ENCODE measurements around the gene TENM3.

The TENM3 gene

GRCh38 chr4:182699795-182700194, 456.6 kb downstream of the TENM3 start:
- H3K9ac ChIP-seq (ENCODE audit: low read length): no peak overlapping the region
- H3K27ac ChIP-seq (ENCODE audit: low read depth, low read length): no peak overlapping the region
- H3K4me1 ChIP-seq (ENCODE audit: insufficient read depth, low read length): no peaks in the 10 kb centered on the region
- H3K27me3 ChIP-seq (ENCODE audit: control insufficient read depth in 1 of 2, insufficient read depth in 2 of 2, low read length in 2 of 2): no peaks in the 10 kb centered on the region
- H3K4me3 ChIP-seq (ENCODE audit: low read depth in 1 of 2, low read length in 2 of 2): no peak overlapping the region
- H3K9me3 ChIP-seq (ENCODE audit: low read length): no peaks in the 10 kb centered on the region
- no peaks in the 10 kb centered on the region for H3K36me3 ChIP-seq (ENCODE audit: insufficient read depth, low read length)

DNA sequence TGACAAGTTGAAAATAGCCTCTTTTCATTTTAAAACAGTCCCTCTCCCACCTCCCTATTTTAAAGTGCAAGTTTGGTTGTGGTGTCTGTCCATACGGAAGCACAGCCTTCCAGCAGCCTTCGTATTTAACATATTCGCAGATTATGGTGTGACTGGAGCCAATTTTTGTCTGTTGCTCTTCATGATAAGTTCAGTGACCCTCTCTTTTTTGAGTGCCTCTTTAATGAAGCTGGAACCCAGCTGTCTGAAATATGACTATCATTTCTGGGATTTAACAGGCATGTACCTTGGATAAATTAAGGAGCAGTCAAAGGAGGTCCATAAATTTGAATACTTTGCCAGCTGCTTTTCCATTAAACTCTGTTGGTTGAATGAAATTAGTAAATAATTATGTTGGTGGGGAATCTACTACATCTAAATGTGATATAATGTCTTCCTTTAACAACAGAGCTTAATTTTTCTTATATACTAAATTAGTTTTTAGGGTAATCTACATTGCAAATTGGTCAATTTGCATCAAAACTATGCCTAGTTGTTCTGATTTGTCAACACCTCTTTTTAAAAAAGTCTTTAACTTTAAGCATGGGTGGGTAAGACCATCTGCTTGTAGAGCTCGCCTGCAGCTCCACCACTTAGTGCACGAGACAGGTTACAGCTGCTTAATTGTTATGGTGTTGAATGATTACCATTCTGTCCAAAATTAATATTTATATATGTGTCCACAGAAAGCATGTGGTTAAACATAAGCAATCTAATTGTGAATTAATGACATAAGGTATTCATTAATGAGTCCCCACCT, 457.4 kb downstream of the TENM3 start:
- no peaks in the 10 kb centered on the region for H3K36me3 ChIP-seq (ENCODE audit: insufficient read depth, low read length)
- H3K4me1 ChIP-seq (ENCODE audit: insufficient read depth, low read length): no peaks in the 10 kb centered on the region
- H3K9ac ChIP-seq (ENCODE audit: low read length): no peak overlapping the region
- no peak overlapping the region for H3K27ac ChIP-seq (ENCODE audit: low read depth, low read length)
- no peaks in the 10 kb centered on the region for H3K27me3 ChIP-seq (ENCODE audit: control insufficient read depth in 1 of 2, insufficient read depth in 2 of 2, low read length in 2 of 2)
- H3K4me3 ChIP-seq (ENCODE audit: low read depth in 1 of 2, low read length in 2 of 2): no peak overlapping the region
- H3K9me3 ChIP-seq (ENCODE audit: low read length): no peaks in the 10 kb centered on the region

GRCh38 chr4:182704077-182704476, 460.9 kb downstream of the TENM3 start:
- Histone ChIP-seq H3K27ac (ENCODE audit: low read depth, low read length) (no peak overlapping the region), H3K27me3 (ENCODE audit: control insufficient read depth in 1 of 2, insufficient read depth in 2 of 2, low read length in 2 of 2) (no peaks in the 10 kb centered on the region), H3K4me1 (ENCODE audit: insufficient read depth, low read length) (no peaks in the 10 kb centered on the region)

GRCh38 chr4:182704948-182705347, 461.7 kb downstream of the TENM3 start:
- Histone ChIP-seq H3K9me3 (ENCODE audit: low read length) (no peaks in the 10 kb centered on the region), H3K4me1 (ENCODE audit: insufficient read depth, low read length) (no peaks in the 10 kb centered on the region), H3K36me3 (ENCODE audit: insufficient read depth, low read length) (no peaks in the 10 kb centered on the region), H3K9ac (ENCODE audit: low read length) (no peak overlapping the region), H3K27me3 (ENCODE audit: control insufficient read depth in 1 of 2, insufficient read depth in 2 of 2, low read length in 2 of 2) (no peaks in the 10 kb centered on the region), H3K27ac (ENCODE audit: low read depth, low read length) (no peak overlapping the region), H3K4me3 (ENCODE audit: low read depth in 1 of 2, low read length in 2 of 2) (no peak overlapping the region)

More at GRCh38 chr4:182704077-182704476, 460.9 kb downstream of the TENM3 start:
- no peak overlapping the region for H3K9ac ChIP-seq (ENCODE audit: low read length)
- H3K4me3 ChIP-seq (ENCODE audit: low read depth in 1 of 2, low read length in 2 of 2): no peak overlapping the region
- no peaks in the 10 kb centered on the region for H3K9me3 ChIP-seq (ENCODE audit: low read length)
- H3K36me3 ChIP-seq (ENCODE audit: insufficient read depth, low read length): no peaks in the 10 kb centered on the region

- H3K9ac ChIP-seq (ENCODE audit: low read length): no peak overlapping the region
- H3K27ac ChIP-seq (ENCODE audit: low read depth, low read length): no peak overlapping the region
- H3K4me3 ChIP-seq (ENCODE audit: low read depth in 1 of 2, low read length in 2 of 2): no peak overlapping the region
- no peaks in the 10 kb centered on the region for H3K36me3 ChIP-seq (ENCODE audit: insufficient read depth, low read length)
- H3K4me1 ChIP-seq (ENCODE audit: insufficient read depth, low read length): no peaks in the 10 kb centered on the region
- H3K9me3 ChIP-seq (ENCODE audit: low read length): no peaks in the 10 kb centered on the region
- no peaks in the 10 kb centered on the region for H3K27me3 ChIP-seq (ENCODE audit: control insufficient read depth in 1 of 2, insufficient read depth in 2 of 2, low read length in 2 of 2)
Measured at GRCh38 chr4:182705389-182705788, 462.2 kb downstream of the TENM3 start.

- no peaks in the 10 kb centered on the region for H3K27me3 ChIP-seq (ENCODE audit: control insufficient read depth in 1 of 2, insufficient read depth in 2 of 2, low read length in 2 of 2)
Measured at GRCh38 chr4:182711211-182711610, 468.0 kb downstream of the TENM3 start.

GRCh38 chr4:182715548-182715947, 472.3 kb downstream of the TENM3 start:
- H3K9ac ChIP-seq (ENCODE audit: low read length): no peak overlapping the region

More at GRCh38 chr4:182711211-182711610, 468.0 kb downstream of the TENM3 start:
- Histone ChIP-seq H3K27ac (ENCODE audit: low read depth, low read length) (no peak overlapping the region), H3K9me3 (ENCODE audit: low read length) (no peaks in the 10 kb centered on the region), H3K9ac (ENCODE audit: low read length) (no peak overlapping the region), H3K4me3 (ENCODE audit: low read depth in 1 of 2, low read length in 2 of 2) (no peak overlapping the region), H3K4me1 (ENCODE audit: insufficient read depth, low read length) (no peaks in the 10 kb centered on the region), H3K36me3 (ENCODE audit: insufficient read depth, low read length) (no peaks in the 10 kb centered on the region)

DNA sequence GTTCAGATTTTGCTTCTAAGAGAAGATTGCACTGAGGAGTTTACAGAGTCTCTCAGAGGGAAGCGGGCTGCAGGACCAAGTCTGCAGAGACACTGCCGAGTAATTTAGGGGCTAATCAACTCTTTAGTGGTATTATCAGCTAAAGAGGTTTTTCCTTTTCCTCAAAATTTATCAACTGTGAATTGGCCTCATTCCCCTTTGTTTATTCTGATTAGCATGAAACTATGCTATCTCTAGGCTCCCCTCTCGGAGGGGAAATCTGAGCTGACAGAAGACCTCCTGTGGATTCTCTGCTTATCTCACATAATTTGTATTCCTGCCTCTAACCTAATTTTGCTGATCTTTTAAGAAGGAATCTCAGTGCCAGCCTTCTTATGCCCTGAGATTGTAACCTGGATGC, 473.0 kb downstream of the TENM3 start:
- Histone ChIP-seq H3K27ac (ENCODE audit: low read depth, low read length) (no peak overlapping the region), H3K4me3 (ENCODE audit: low read depth in 1 of 2, low read length in 2 of 2) (no peak overlapping the region), H3K9me3 (ENCODE audit: low read length) (no peaks in the 10 kb centered on the region), H3K4me1 (ENCODE audit: insufficient read depth, low read length) (no peaks in the 10 kb centered on the region), H3K36me3 (ENCODE audit: insufficient read depth, low read length) (no peaks in the 10 kb centered on the region), H3K27me3 (ENCODE audit: control insufficient read depth in 1 of 2, insufficient read depth in 2 of 2, low read length in 2 of 2) (no peaks in the 10 kb centered on the region), H3K9ac (ENCODE audit: low read length) (no peak overlapping the region)

More at GRCh38 chr4:182715548-182715947, 472.3 kb downstream of the TENM3 start:
- Histone ChIP-seq H3K9me3 (ENCODE audit: low read length) (no peaks in the 10 kb centered on the region), H3K4me1 (ENCODE audit: insufficient read depth, low read length) (no peaks in the 10 kb centered on the region), H3K36me3 (ENCODE audit: insufficient read depth, low read length) (no peaks in the 10 kb centered on the region), H3K27me3 (ENCODE audit: control insufficient read depth in 1 of 2, insufficient read depth in 2 of 2, low read length in 2 of 2) (no peaks in the 10 kb centered on the region), H3K4me3 (ENCODE audit: low read depth in 1 of 2, low read length in 2 of 2) (no peak overlapping the region), H3K27ac (ENCODE audit: low read depth, low read length) (no peak overlapping the region)

DNA sequence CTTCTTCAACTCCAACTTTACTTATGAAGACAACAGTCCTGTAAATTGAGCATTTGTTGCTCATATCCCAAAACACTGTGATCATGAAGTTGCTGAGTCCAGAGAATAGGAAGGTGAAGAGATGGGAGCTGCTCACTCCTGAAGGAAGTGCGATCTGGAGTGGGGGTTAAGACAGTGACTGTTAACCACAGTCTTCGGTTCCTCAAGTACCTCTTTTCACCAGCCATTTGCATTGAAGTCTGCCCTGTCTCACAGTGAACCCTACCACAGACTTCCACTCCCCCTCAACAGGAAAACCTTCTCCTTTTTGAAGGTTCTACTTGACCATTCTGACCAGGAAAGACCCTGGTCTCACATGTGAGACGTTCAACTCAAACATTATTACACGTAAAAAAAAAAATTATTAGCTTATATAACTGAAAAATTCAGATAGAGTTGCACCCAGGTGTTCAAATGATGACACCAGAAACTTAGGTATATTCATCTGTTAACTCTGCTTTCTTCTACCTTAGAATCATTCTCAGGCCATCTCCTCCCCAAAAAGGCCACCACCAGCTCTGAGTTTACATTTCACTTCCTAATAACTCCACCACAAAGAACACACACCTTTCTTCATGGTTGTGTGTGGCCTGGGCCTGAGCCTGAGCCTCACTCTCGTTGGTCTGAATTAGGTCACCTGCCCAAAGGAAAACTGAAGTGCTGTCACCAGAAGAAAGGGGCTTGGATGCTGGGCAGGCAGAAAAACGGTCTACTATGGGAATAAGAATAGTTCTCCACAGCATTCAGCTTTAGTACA, 474.8 kb downstream of the TENM3 start:
- H3K36me3 ChIP-seq (ENCODE audit: insufficient read depth, low read length): no peaks in the 10 kb centered on the region
- no peaks in the 10 kb centered on the region for H3K9me3 ChIP-seq (ENCODE audit: low read length)
- no peaks in the 10 kb centered on the region for H3K27me3 ChIP-seq (ENCODE audit: control insufficient read depth in 1 of 2, insufficient read depth in 2 of 2, low read length in 2 of 2)
- H3K4me1 ChIP-seq (ENCODE audit: insufficient read depth, low read length): no peaks in the 10 kb centered on the region
- no peak overlapping the region for H3K27ac ChIP-seq (ENCODE audit: low read depth, low read length)
- no peak overlapping the region for H3K4me3 ChIP-seq (ENCODE audit: low read depth in 1 of 2, low read length in 2 of 2)
- no peak overlapping the region for H3K9ac ChIP-seq (ENCODE audit: low read length)

DNA sequence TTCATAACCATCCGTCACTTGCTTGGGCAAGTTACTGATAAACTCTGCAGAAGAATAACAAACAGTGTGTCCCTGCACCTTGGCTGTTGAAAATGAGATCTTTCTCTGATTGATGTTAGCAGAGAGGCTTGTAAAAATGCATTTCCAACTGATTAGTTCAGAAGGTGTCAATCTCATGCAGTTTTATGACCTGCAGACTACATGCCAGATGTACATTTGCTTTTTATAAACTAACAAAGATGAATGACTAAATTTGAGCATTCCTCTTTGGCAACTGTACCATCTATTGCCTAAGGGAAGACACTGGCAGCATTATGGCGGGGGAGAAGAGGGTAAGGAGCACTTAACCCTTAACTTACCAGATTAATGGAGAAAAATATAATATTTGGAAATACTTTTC, 481.2 kb downstream of the TENM3 start:
- Histone ChIP-seq H3K4me1 (ENCODE audit: insufficient read depth, low read length) (no peaks in the 10 kb centered on the region), H3K27ac (ENCODE audit: low read depth, low read length) (no peak overlapping the region), H3K9ac (ENCODE audit: low read length) (no peak overlapping the region), H3K27me3 (ENCODE audit: control insufficient read depth in 1 of 2, insufficient read depth in 2 of 2, low read length in 2 of 2) (no peaks in the 10 kb centered on the region), H3K36me3 (ENCODE audit: insufficient read depth, low read length) (no peaks in the 10 kb centered on the region), H3K4me3 (ENCODE audit: low read depth in 1 of 2, low read length in 2 of 2) (no peak overlapping the region), H3K9me3 (ENCODE audit: low read length) (no peaks in the 10 kb centered on the region)

DNA sequence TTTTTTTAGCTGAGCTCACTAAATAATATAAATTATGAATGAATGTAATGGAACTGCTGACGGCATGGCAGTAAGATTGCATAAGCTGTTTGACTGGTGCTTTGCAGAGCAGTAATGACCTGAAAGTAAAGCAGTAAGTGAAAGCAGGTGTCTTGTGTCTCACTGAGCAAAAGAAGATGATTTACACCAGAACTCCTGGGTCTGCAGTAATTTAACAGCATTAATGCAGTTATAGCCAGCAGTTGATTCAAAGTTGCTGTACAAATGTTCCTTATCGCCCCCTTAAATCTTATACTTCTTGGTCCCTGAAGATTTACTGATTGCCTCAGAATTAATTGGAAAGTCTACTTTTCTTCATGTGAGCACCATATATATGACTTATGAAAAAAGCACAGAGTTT, 486.3 kb downstream of the TENM3 start:
- Histone ChIP-seq H3K27ac (ENCODE audit: low read depth, low read length) (no peak overlapping the region), H3K4me3 (ENCODE audit: low read depth in 1 of 2, low read length in 2 of 2) (no peak overlapping the region), H3K9ac (ENCODE audit: low read length) (no peak overlapping the region), H3K36me3 (ENCODE audit: insufficient read depth, low read length) (peaks cover 6% of the 10 kb centered on the region), H3K4me1 (ENCODE audit: insufficient read depth, low read length) (no peaks in the 10 kb centered on the region), H3K9me3 (ENCODE audit: low read length) (no peaks in the 10 kb centered on the region), H3K27me3 (ENCODE audit: control insufficient read depth in 1 of 2, insufficient read depth in 2 of 2, low read length in 2 of 2) (no peaks in the 10 kb centered on the region)
